Liver (tissue), 3 donors: ENCODE results near the gene AHRR.

ENCODE experiments used
- ATF3 ChIP-seq: IDR thresholded peaks from 2 replicates; pipeline ENCODE4 v1.6.1; 2016; ENCODE audit warnings: antibody characterized with exemption
- CTCF ChIP-seq: fragments of 150-350 bp; IDR thresholded peaks from 2 replicates; pipeline ENCODE4 v1.5.1; 2017; ENCODE audit warnings: improper control_type of control experiment, low read depth, low read length; ENCODE audit not compliant: missing input control
- EGR1 ChIP-seq, 2 donors: IDR thresholded peaks; 2 replicates each; pipeline ENCODE4 v1.6.1; 2016 to 2018; ENCODE audit warnings: antibody characterized with exemption in 2 of 2, low read depth in 2 of 2
- FOXA1 ChIP-seq: IDR thresholded peaks from 2 replicates; pipeline ENCODE4 v1.6.1; 2016; ENCODE audit warnings: antibody characterized with exemption
- GABPA ChIP-seq, 2 donors: IDR thresholded peaks in 1 of 2; conservative IDR thresholded peaks in 1 of 2; 2 replicates each; pipeline ENCODE4 v1.6.1; 2016; ENCODE audit warnings: antibody characterized with exemption in 2 of 2, mild to moderate bottlenecking in 1 of 2, moderate library complexity in 1 of 2
- JUND ChIP-seq, 2 donors: IDR thresholded peaks; 2 replicates each; pipeline ENCODE4 v1.6.1; 2016; ENCODE audit warnings: antibody characterized with exemption in 2 of 2
- MAX ChIP-seq: IDR thresholded peaks from 2 replicates; pipeline ENCODE4 v1.6.1; 2016; ENCODE audit warnings: antibody characterized with exemption
- NR2F2 ChIP-seq: IDR thresholded peaks from 2 replicates; pipeline ENCODE4 v1.6.1; 2016; ENCODE audit warnings: antibody characterized with exemption
- RAD21 ChIP-seq, 2 donors: IDR thresholded peaks; 2 replicates each; pipeline ENCODE4 v1.6.1; 2016; ENCODE audit warnings: antibody characterized with exemption in 2 of 2, mild to moderate bottlenecking in 2 of 2
- REST ChIP-seq: IDR thresholded peaks from 2 replicates; pipeline ENCODE4 v1.6.1; 2016; ENCODE audit warnings: antibody characterized with exemption, mild to moderate bottlenecking
- YY1 ChIP-seq: IDR thresholded peaks from 2 replicates; pipeline ENCODE4 v1.6.1; 2016; ENCODE audit warnings: antibody characterized with exemption, mild to moderate bottlenecking
- donor health status: healthy.
- donor health status: healthy.

GRCh38 chr5:405421-405820 is 83.9 kb downstream of the AHRR start:
- TF ChIP-seq ATF3: no peak
- TF ChIP-seq CTCF: no peak
- TF ChIP-seq YY1: no peak
- no peak for TF ChIP-seq MAX
- no peak for TF ChIP-seq RAD21 (IDR thresholded peaks at IDR 0.05)
- TF ChIP-seq FOXA1: no peak
- no peak for TF ChIP-seq NR2F2
- no peak for TF ChIP-seq EGR1 (IDR thresholded peaks at IDR 0.05; ENCODE audit: low read depth in 2 of 2)
- TF ChIP-seq JUND (IDR thresholded peaks at IDR 0.05): no peak
- TF ChIP-seq GABPA (IDR thresholded peaks at IDR 0.05 in 1 of 2, conservative IDR thresholded peaks at IDR 0.05 in 1 of 2): no peak
- TF ChIP-seq REST: no peak
